HG02981 (cell line): ENCODE data around the gene RFX5.
"Not testable (repeated sequence)": the region's sequence is repeated elsewhere in the genome, so short reads cannot be mapped to it uniquely, and the experiment has no call there.

Source experiments
- ATAC-seq: cut with Tn5 transposase; IDR thresholded peaks from one replicate; pipeline ENCODE4 v1.9.1; 2021; ENCODE audit warnings: mild to moderate bottlenecking, moderate library complexity; ENCODE audit not compliant: unreplicated experiment

The RFX5 gene

GRCh38 chr1:151362308-151363155, 15.5 kb upstream of the RFX5 start:
- ATAC-seq, result no peak

GRCh38 chr1:151361883-151362282, 14.8 kb upstream of the RFX5 start:
- ATAC-seq, result no peak

GRCh38 chr1:151356696-151357095, 9.6 kb upstream of the RFX5 start:
- ATAC-seq, result no peak

- ATAC-seq, result no peak
Measured at GRCh38 chr1:151352021-151352718, 5.1 kb upstream of the RFX5 start.

- ATAC-seq, result not testable (repeated sequence)
Measured at GRCh38 chr1:151350323-151350722, 3.3 kb upstream of the RFX5 start.

- no peak for ATAC-seq
Measured at GRCh38 chr1:151347523-151348246, 633 bp upstream of the RFX5 start.

GRCh38 chr1:151346082-151346768, 827 bp downstream of the RFX5 start:
- no peak for ATAC-seq

GRCh38 chr1:151344291-151344690, 2.8 kb downstream of the RFX5 start:
- ATAC-seq, result no peak

GRCh38 chr1:151343587-151343986, 3.5 kb downstream of the RFX5 start:
- ATAC-seq, result no peak

- ATAC-seq, result no peak
Measured at GRCh38 chr1:151342569-151342968, 4.5 kb downstream of the RFX5 start.

GRCh38 chr1:151342021-151342420, 5.0 kb downstream of the RFX5 start:
- ATAC-seq, result no peak

GRCh38 chr1:151340870-151341754, 5.9 kb downstream of the RFX5 start:
- ATAC-seq, result peak; percentile 63

GRCh38 chr1:151336556-151336955, 10.5 kb downstream of the RFX5 start:
- no peak for ATAC-seq

GRCh38 chr1:151334822-151335221, 12.2 kb downstream of the RFX5 start:
- ATAC-seq, result no peak

- no peak for ATAC-seq
Measured at GRCh38 chr1:151327903-151328674, 19.0 kb downstream of the RFX5 start.

GRCh38 chr1:151327223-151327902, 19.7 kb downstream of the RFX5 start, which contains the start of gene PI4KB:
TSS of gene PI4KB (minus strand) at chr1:151327416. CDS start at chr1:151316481, 10,935 bp downstream.
- ATAC-seq, result peak; percentile 78

GRCh38 chr1:151326619-151327222, 20.3 kb downstream of the RFX5 start:
- ATAC-seq, result peak; percentile 51
